Breast epithelium (tissue), 3 donors: Measurements from ENCODE around the gene SLC8A3.

Experiments used
- POLR2A ChIP-seq: fragments of 450-650 bp; IDR thresholded peaks from one replicate; pipeline ENCODE4 v1.6.1; 2016; ENCODE audit warnings: antibody characterized with exemption, mild to moderate bottlenecking, moderate library complexity
- POLR2AphosphoS5 ChIP-seq, 3 donors: sonication (generic); formaldehyde crosslinking; IDR thresholded peaks; one replicate each; pipeline ENCODE4 v1.6.1; 2017; ENCODE audit warnings: antibody characterized with exemption in 3 of 3
- TF ChIP-seq, protein P1 (sequence below), 3 donors: fragments of 450-650 bp; IDR thresholded peaks; one replicate each; pipeline ENCODE4 v1.5.1; 2016 to 2017; ENCODE audit warnings: antibody characterized with exemption in 3 of 3, mild to moderate bottlenecking in 3 of 3, moderate library complexity in 3 of 3

DNA sequence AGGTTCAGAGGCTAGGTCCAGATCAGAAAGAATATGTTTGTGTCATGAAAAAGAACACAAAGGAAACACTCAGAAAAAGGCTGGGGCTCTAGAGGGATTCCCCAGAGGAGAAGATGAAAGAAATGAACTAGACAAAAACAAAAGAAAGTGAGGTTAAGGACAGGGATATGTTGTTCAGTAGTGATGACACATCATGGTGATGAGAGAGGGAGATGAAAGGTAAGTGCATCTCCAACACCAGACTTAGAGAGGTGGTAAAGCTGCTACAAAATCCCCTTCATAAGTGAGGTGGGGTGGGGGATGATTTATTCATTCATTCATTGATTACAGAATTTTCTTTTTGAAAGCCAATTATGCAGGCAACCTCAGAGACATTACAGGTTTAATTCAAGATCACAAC is 19.6 kb upstream of the SLC8A3 start:
- TF ChIP-seq POLR2A = no peak
- TF ChIP-seq, protein P1, sequence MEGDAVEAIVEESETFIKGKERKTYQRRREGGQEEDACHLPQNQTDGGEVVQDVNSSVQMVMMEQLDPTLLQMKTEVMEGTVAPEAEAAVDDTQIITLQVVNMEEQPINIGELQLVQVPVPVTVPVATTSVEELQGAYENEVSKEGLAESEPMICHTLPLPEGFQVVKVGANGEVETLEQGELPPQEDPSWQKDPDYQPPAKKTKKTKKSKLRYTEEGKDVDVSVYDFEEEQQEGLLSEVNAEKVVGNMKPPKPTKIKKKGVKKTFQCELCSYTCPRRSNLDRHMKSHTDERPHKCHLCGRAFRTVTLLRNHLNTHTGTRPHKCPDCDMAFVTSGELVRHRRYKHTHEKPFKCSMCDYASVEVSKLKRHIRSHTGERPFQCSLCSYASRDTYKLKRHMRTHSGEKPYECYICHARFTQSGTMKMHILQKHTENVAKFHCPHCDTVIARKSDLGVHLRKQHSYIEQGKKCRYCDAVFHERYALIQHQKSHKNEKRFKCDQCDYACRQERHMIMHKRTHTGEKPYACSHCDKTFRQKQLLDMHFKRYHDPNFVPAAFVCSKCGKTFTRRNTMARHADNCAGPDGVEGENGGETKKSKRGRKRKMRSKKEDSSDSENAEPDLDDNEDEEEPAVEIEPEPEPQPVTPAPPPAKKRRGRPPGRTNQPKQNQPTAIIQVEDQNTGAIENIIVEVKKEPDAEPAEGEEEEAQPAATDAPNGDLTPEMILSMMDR (IDR thresholded peaks at IDR 0.05) = no peak
- no peak for TF ChIP-seq POLR2AphosphoS5 (IDR thresholded peaks at IDR 0.05)
